GM18499 (cell line): Measurements from ENCODE around the gene SRD5A3.

Experiments used
- ATAC-seq: cut with Tn5 transposase; IDR thresholded peaks from one replicate; pipeline ENCODE4 v1.9.1; 2021; ENCODE audit warnings: moderate number of reproducible peaks; ENCODE audit not compliant: insufficient read depth, unreplicated experiment

Gene SRD5A3

DNA sequence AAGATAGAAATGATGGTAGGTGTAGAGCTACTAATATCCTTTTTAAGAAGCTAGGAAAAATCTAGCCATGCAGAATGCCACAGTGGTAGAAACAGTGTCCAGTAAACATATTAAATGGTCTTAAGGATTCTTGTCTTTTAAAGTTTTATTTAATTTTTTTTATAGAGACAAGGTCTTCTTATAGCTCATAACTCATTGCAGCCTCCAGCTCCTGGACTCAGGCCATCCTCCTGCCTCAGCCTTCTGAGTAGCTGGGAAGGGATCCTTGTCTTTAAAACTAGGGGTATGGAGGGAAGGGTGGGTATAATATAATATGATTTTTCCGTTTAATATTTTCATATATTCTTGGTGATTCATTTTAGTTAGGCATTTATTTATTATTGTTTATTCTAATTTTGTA, 53.5 kb downstream of the SRD5A3 start:
- no peak for ATAC-seq

DNA sequence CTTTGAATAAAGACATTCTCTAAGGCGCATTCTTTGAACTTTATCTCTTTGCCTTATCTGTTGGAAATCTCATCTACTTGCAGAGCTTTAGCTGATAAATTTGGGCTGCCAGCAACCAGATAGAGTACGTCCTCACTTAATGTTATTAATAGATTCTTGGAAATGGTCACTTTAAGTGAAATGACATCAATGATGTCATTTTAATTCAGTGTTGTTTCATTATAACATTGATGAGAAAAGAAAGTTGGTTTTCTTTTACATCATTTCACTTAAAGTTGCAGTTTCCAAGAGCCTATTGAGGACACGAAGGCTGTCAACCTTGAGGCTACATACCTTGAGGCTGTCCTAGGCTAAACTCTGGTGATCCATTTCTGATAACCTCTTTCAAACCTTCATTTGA, 59.0 kb downstream of the SRD5A3 start:
- ATAC-seq = no peak

DNA sequence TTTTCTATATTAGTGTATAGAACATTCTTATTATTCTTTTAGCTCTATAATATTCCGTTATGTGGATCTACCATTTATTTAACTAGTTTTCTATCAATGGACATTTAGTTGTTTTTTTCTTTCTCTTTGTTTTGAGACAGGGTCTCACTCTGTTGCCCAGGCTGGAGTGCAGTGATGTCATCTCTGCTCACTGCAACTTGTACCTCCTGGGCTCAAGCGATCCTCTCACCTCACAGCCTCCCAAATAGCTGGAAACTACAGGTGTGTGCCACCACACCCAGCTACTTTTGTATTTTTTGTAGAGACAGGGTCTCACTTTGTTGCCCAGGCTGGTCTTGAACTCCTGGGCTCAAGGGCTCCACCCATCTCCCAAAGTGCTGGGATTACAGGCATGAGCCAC, 60.5 kb downstream of the SRD5A3 start:
- no peak for ATAC-seq

DNA sequence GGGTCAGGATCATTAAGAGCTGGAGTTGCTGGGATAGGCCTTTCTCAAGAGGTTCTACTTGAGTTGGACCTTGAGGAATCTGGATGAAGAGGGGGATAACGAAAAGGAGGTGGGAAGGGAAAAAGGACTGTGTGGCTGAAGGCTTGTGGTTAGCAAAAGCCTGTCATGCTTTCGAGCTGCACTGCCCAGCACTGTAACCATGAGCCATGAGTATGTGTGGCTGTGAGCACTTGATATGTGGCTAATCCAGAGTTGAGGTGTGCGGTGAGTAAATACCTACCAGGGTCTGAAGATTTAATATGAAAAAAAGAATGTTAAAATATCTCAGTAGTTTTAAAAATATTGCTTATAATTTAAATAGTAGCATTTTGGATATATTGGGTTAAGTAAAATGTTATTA, 61.1 kb downstream of the SRD5A3 start:
- no peak for ATAC-seq

DNA sequence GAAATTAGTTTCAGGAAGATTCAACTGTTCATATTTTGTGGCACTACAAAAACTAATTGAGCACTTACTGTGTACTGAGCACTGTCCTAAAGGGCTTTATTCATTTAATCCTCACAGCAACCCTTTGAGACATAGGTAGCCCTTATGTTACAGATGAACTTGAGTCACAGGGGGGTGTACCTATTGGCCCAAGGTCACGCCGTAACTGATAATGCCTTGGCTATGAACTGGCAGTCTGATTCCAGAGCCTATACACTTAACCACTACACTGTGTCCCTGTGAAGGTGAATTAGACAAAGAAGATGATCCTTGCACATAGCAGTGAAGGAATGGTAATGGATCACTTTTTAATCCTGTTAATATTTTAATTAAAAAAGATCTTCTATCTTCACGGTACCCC, 61.7 kb downstream of the SRD5A3 start:
- ATAC-seq = no peak

DNA sequence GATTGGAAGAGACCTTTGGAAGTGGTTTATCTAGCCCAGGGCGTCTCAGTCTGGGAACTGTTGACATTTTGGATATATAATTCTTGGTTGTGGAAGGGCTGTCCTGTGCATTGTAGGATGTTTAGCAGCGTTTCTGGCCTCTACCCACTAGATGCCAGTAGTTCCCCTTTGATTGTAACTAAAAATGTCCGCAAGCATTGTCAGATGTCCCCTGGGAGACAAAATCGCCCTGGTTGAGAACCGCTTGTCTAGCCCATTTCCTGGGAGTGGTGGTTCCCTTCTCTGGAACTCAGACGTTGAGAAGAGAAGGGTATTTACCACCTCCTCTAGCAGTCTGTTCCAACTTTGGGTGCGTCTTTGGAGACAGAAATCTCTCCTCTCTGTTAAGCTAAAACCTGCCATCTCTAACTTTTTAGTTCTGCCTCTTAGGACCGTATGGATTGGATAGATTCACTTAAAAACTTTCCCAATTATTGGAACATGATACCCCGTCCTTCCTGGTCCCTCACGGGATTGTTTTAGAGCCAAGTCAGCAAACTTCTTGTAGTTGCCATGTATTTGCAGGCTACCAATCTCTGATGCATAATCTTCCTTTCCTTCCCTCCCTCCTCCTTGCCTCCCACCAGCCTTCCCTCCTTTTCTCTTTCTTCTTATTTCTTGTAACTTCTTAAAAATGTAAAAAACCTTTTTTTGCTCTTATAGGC, 63.6 kb downstream of the SRD5A3 start:
- ATAC-seq = peak; percentile 64

DNA sequence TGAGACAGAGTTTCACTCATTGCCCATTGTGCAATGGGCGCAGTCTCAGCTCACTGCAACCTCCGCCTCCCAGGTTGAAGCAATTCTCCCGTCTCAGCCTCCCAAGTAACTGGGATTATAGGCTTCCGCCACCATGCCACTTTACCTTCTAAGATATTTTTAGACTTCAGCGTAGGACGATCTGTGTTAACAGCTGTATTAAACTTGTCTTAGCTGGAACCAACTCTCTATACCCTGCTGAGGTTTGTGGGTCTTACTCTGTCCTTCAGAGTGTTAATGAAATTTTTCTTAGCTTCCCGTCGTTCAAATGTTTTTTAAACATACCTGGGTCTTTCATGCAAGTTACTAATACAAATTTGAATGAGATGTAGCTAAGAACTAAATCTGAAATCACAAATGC, 64.4 kb downstream of the SRD5A3 start:
- ATAC-seq = no peak

DNA sequence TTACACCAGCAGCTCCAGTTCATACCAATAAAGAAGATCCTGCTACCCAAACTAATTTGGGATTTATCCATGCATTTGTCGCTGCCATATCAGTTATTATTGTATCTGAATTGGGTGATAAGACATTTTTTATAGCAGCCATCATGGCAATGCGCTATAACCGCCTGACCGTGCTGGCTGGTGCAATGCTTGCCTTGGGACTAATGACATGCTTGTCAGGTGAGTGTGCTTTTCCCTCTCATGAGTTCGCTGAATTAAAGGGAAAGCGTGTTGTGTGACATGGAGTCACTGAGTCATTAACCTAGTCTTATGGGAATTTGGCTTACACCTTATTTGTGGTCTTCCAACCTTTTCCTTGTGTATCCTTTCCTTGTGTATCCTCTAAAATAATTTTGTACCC, 65.6 kb downstream of the SRD5A3 start:
- ATAC-seq = no peak

DNA sequence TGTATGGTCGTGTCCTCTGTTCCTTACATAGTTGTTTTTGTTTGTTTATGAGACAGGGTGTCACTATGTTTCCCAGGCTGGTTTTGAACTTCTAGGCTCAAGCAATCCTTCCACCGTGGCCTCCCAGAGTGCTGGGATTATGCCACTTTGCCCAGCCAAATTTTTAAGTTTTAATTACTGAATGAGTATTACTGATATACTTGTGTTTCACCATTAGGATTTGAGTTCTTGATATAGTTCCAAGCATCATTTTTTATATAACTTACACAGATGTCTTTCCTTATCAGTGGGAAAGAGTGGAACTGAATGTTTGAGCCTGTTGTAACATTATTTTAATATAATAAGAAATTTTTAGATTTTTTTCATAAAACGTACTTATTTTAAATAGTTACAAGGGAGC, 70.1 kb downstream of the SRD5A3 start:
- ATAC-seq = no peak
